Measurements from ENCODE around the gene RNF222. TPM values are rescaled to one million over a fixed set of nuclear protein-coding genes. Genes with fewer than 3 reads are reported as not detected.
"Not testable (repeated sequence)": the region's sequence is repeated elsewhere in the genome, so short reads cannot be mapped to it uniquely, and the experiment has no call there.

Gene RNF222
- total RNA-seq, 4 donors from 2014 or later: not detected

DNA sequence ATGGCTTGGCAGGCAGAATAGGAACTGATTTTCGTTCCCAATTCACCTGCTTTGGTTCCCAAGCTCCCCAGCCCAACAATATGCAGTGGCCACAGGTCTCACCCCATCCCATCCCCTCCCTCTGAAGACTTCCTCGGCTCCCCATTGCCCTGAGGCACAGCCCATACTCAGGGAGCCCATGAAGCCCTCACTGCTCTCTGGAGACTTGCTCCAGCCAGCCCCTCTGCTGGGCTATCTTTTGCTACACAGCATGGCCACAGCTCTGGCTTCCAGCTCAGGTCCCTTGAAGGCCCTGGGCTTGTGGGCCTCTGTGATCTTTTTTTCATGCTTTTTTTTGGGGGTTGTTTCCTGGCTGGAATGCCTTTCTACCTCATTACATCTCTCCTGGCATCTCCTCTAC is 8.5 kb upstream of the RNF222 start:
- Histone ChIP-seq H3K4me1 (no peaks in the 10 kb centered on the region), H3K36me3 (no peaks in the 10 kb centered on the region), H3K27ac (no peak overlapping the region), H3K9me3 (no peaks in the 10 kb centered on the region), H3K4me3 (no peak overlapping the region), H3K27me3 (no peaks in the 10 kb centered on the region)
- TF ChIP-seq CTCF (IDR thresholded peaks at IDR 0.05) (no peak), POLR2A (IDR thresholded peaks at IDR 0.05) (no peak)
- intact Hi-C loops (cut with DNase I; ENCODE audit: low total_unique reads): no loop called here
- DNase-seq: no peak

DNA sequence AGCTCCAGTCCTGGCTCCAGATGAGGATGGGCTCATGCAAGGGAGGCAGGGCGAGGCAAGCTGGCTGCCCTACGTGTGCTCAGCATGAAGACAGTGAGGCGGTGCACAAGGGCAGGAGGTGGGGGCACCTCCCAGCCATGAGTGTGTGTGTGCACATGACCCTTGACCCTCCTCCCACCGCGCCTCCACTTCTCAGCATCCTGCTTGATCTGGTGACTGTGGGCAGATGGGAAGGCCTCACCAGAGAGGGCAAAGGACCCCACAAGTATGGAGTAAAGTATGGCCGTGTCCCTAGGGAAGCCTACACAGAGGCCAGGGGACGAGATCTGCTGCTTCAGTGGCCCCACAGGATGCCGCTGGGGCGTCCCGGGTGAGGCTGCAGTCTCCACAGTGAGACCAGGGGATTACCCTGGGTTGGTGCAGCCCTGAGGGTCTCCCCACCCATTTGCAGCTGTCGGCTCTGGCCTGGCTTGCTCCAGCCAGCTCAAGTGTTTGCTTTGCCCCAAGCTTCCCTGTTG is 7.9 kb upstream of the RNF222 start:
- H3K4me3 ChIP-seq: no peak overlapping the region
- no peak for TF ChIP-seq POLR2A (IDR thresholded peaks at IDR 0.05)
- TF ChIP-seq CTCF (IDR thresholded peaks at IDR 0.05): no peak
- H3K36me3 ChIP-seq: no peaks in the 10 kb centered on the region
- no peaks in the 10 kb centered on the region for H3K27me3 ChIP-seq
- no peak for DNase-seq
- no peaks in the 10 kb centered on the region for H3K9me3 ChIP-seq
- H3K27ac ChIP-seq: no peak overlapping the region
- intact Hi-C loops (cut with DNase I; ENCODE audit: low total_unique reads): no loop called here
- H3K4me1 ChIP-seq: no peaks in the 10 kb centered on the region

GRCh38 chr17:8402921-8403536 is 5.4 kb upstream of the RNF222 start:
- TF ChIP-seq CTCF (IDR thresholded peaks at IDR 0.05) (no peak), POLR2A (IDR thresholded peaks at IDR 0.05) (no peak)
- H3K4me1 ChIP-seq: no peaks in the 10 kb centered on the region
- no peak overlapping the region for H3K27ac ChIP-seq
- intact Hi-C loops (cut with DNase I; ENCODE audit: low total_unique reads): no loop called here
- no peak overlapping the region for H3K4me3 ChIP-seq
- no peaks in the 10 kb centered on the region for H3K9me3 ChIP-seq
- no peaks in the 10 kb centered on the region for H3K36me3 ChIP-seq
- H3K27me3 ChIP-seq: no peaks in the 10 kb centered on the region
- no peak for DNase-seq

DNA sequence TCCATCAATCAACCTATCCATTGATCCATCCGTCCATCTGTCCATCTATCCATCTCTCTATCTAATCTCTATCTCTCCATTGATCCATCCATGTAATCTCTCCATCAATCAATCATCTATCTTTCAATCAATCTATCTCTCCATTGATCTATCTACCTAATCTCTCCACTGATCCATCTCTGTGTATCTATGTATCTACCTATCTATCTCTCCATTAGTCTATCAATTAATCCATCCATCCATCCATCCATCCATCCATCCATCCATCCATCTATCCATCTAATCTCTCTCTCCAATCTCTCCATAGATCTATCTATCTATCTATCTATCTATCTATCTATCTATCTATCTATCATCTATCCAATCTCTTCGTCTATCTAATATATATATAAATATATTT is 3.5 kb upstream of the RNF222 start:
- no peaks in the 10 kb centered on the region for H3K36me3 ChIP-seq
- no peaks in the 10 kb centered on the region for H3K9me3 ChIP-seq
- no peak for TF ChIP-seq POLR2A (IDR thresholded peaks at IDR 0.05)
- TF ChIP-seq CTCF (IDR thresholded peaks at IDR 0.05): no peak
- H3K27me3 ChIP-seq: no peaks in the 10 kb centered on the region
- no peak overlapping the region for H3K27ac ChIP-seq
- intact Hi-C loops (cut with DNase I; ENCODE audit: low total_unique reads): no loop called here
- H3K4me3 ChIP-seq: no peak overlapping the region
- no peaks in the 10 kb centered on the region for H3K4me1 ChIP-seq
- DNase-seq: no peak

- Histone ChIP-seq H3K27me3 (no peaks in the 10 kb centered on the region), H3K4me1 (no peaks in the 10 kb centered on the region), H3K9me3 (no peaks in the 10 kb centered on the region), H3K27ac (no peak overlapping the region), H3K36me3 (no peaks in the 10 kb centered on the region), H3K4me3 (no peak overlapping the region)
- no peak for TF ChIP-seq POLR2A (IDR thresholded peaks at IDR 0.05)
- TF ChIP-seq CTCF (IDR thresholded peaks at IDR 0.05): no peak
- DNase-seq: no peak
- intact Hi-C loops (cut with DNase I; ENCODE audit: low total_unique reads): no loop called here
These were observed 1.4 kb upstream of the RNF222 start for GRCh38 chr17:8398980-8399379.

DNA sequence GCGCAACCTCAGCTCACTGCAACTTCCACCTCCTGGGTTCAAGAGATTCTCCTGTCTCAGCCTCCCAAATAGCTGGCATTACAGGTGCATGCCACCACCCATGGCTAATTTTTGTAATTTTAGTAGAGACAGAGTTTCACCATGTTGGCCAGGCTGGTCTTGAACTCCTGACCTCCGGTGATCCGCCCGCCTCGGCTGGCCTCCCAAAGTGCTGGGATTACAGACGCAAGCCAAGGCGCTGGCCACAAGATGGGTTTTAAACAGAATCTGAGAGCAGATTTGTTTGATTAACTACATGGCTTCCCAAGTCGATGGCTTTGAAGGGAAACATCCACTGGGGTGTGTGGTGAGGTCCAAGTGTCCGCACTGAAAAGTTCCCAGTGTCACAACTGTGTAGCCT is 3.1 kb downstream of the RNF222 start:
- H3K9me3 ChIP-seq; H3K27ac ChIP-seq; intact Hi-C loops (cut with DNase I; ENCODE audit: low total_unique reads); H3K27me3 ChIP-seq; H3K4me3 ChIP-seq; H3K4me1 ChIP-seq; H3K36me3 ChIP-seq; DNase-seq: not testable (repeated sequence)

Data from uterus (tissue), 4 donors.